PC-9 (cell line): ENCODE data around the gene NGF. TPM values are rescaled to one million over a fixed set of nuclear protein-coding genes. Genes with fewer than 3 reads are reported as not detected.

Experiments
- BruUV-seq: library from RNA; stranded (reverse); fragments of 400-500 nt; replicated peaks from 2 replicates; lab custom pipeline; 2021; lab: Mats Ljungman, UMichigan
- CTCF ChIA-PET: fragments of 300-600 bp; sonication (Branson Sonifier 250); formaldehyde crosslinking; loops from one replicate; lab custom pipeline; 2022; ENCODE audit warnings: antibody characterized with exemption; lab: Charles Lee
- POLR2A ChIA-PET: fragments of 300-600 bp; sonication (Branson Sonifier 250); formaldehyde crosslinking; loops from one replicate; lab custom pipeline; 2022; ENCODE audit warnings: antibody characterized with exemption; ENCODE audit not compliant: unreplicated experiment; lab: Charles Lee
- DNase-seq, 2 experiments: peaks; one replicate each; pipeline versions ENCODE4 v3.0.0 to v3.0.0-alpha.2; 2015 to 2022; ENCODE audit warnings: mixed read lengths in 1 of 2
- H2AFZ ChIP-seq: fragments of 200-600 bp; sonication (generic); 2 replicates; pipeline ENCODE4 v1.8.1; 2017; ENCODE audit warnings: antibody characterized with exemption
- H3F3A ChIP-seq: fragments of 200-600 bp; sonication (generic); 2 replicates; pipeline ENCODE4 v1.8.1; 2017; ENCODE audit warnings: antibody characterized with exemption, mild to moderate bottlenecking, low read depth; ENCODE audit not compliant: insufficient read depth
- H3K27ac ChIP-seq: fragments of 200-600 bp; sonication (generic); 2 replicates; pipeline ENCODE4 v1.6.1; 2016; ENCODE audit warnings: mixed run types
- H3K27me3 ChIP-seq: fragments of 200-600 bp; sonication (generic); 2 replicates; pipeline ENCODE4 v1.6.1; 2016; ENCODE audit warnings: low read depth, mixed run types; ENCODE audit not compliant: insufficient read depth
- H3K36me3 ChIP-seq: fragments of 200-600 bp; sonication (generic); 2 replicates; pipeline ENCODE4 v1.6.1; 2016; ENCODE audit warnings: low read depth, mixed run types
- H3K4me1 ChIP-seq: fragments of 200-600 bp; sonication (generic); replicated peaks from 2 replicates; pipeline ENCODE4 v1.6.1; 2016; ENCODE audit warnings: mixed run types; ENCODE audit not compliant: insufficient read depth
- H3K4me2 ChIP-seq: fragments of 200-600 bp; sonication (generic); 2 replicates; pipeline ENCODE4 v1.6.1; 2017; ENCODE audit warnings: mixed run types
- H3K4me3 ChIP-seq: fragments of 200-600 bp; sonication (generic); 2 replicates; pipeline ENCODE4 v1.6.1; 2016; ENCODE audit warnings: mixed run types
- H3K79me2 ChIP-seq: fragments of 200-600 bp; sonication (generic); 2 replicates; pipeline ENCODE4 v1.6.1; 2017; ENCODE audit warnings: low read depth, mixed run types
- H3K9me2 ChIP-seq: fragments of 200-600 bp; sonication (generic); 2 replicates; pipeline ENCODE4 v1.8.1; 2017; ENCODE audit warnings: mild to moderate bottlenecking; ENCODE audit not compliant: insufficient read depth
- H3K9me3 ChIP-seq: fragments of 200-600 bp; sonication (generic); 2 replicates; pipeline ENCODE4 v1.8.1; 2016; ENCODE audit warnings: low read depth; ENCODE audit not compliant: insufficient read depth
- H4K20me1 ChIP-seq: fragments of 200-600 bp; sonication (generic); 2 replicates; pipeline ENCODE4 v1.8.1; 2017; ENCODE audit not compliant: insufficient read depth
- EZH2 ChIP-seq: fragments of 200-600 bp; sonication (generic); IDR thresholded peaks from 2 replicates; pipeline ENCODE4 v1.8.0; 2017; ENCODE audit warnings: antibody characterized with exemption, low read depth
- intact Hi-C: fragments of 100-400 bp; cut with micrococcal nuclease; formaldehyde crosslinking; loops from one replicate; pipeline ENCODE4 v1.10.0; 2022; ENCODE audit not compliant: unreplicated experiment
- total RNA-seq: library from RNA; stranded (reverse); gene quantifications from 2 replicates; pipeline ENCODE4 v1.2.3, GENCODE V29; 2021
- TF ChIP-seq, protein P1 (sequence below): fragments of 200-600 bp; sonication (generic); conservative IDR thresholded peaks from 2 replicates; pipeline ENCODE4 v1.6.1; 2017; ENCODE audit warnings: mixed run types, antibody characterized with exemption, mild to moderate bottlenecking, moderate library complexity

Gene NGF
- total RNA-seq, 1 experiment from 2014 or later = 5.5 TPM

- H3K27me3 ChIP-seq = no peaks in the 10 kb centered on the region
- BruUV-seq = no TSS peak
- ChIA-PET CTCF (interaction anchor here (0.6 kb wide), 1 partner anchor 175 kb away, joined by 3 read pairs; no protein-coding TSS in a partner anchor), POLR2A (no interaction called here)
- no peaks in the 10 kb centered on the region; the same call in none of the 2 replicates for H3K9me3 ChIP-seq
- peak in 1 of 2 experiments; percentile 27 for DNase-seq
- H3K27ac ChIP-seq = no peak overlapping the region
- no peak overlapping the region for H3K4me3 ChIP-seq
- no peak overlapping the region for H3K4me2 ChIP-seq
- H3K4me1 ChIP-seq = no peaks in the 10 kb centered on the region
- no peaks in the 10 kb centered on the region for H3K79me2 ChIP-seq
- intact Hi-C loops = no loop called here
- H3F3A ChIP-seq = no peaks in the 10 kb centered on the region
- TF ChIP-seq, protein P1, sequence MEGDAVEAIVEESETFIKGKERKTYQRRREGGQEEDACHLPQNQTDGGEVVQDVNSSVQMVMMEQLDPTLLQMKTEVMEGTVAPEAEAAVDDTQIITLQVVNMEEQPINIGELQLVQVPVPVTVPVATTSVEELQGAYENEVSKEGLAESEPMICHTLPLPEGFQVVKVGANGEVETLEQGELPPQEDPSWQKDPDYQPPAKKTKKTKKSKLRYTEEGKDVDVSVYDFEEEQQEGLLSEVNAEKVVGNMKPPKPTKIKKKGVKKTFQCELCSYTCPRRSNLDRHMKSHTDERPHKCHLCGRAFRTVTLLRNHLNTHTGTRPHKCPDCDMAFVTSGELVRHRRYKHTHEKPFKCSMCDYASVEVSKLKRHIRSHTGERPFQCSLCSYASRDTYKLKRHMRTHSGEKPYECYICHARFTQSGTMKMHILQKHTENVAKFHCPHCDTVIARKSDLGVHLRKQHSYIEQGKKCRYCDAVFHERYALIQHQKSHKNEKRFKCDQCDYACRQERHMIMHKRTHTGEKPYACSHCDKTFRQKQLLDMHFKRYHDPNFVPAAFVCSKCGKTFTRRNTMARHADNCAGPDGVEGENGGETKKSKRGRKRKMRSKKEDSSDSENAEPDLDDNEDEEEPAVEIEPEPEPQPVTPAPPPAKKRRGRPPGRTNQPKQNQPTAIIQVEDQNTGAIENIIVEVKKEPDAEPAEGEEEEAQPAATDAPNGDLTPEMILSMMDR = no peak
- no peak for TF ChIP-seq EZH2
- no peak overlapping the region for H2AFZ ChIP-seq
- H3K9me2 ChIP-seq = no peaks in the 10 kb centered on the region
- H3K36me3 ChIP-seq = no peaks in the 10 kb centered on the region
- H4K20me1 ChIP-seq = no peaks in the 10 kb centered on the region
Measured at GRCh38 chr1:115365738-115366137, 27.7 kb upstream of the NGF start.

DNA sequence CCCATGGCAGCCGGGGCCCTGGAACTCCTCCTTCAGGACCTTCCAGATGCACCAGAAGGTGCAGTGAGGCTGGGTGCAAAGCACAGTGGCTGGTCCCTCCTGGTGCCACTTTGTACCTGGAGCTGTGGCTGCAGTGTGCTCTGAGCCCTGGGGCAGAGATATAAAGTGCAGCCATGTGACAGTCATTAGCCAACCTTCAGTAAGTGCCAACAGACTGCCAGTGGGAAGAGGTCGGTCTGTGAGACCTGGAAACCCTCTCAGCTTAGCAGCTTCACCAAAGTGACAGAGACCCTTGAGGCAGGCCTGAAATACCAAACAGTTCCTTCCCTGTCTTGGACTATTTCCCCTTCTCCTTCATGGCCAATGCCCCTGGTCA lies 26.7 kb upstream of the NGF start:
- Histone ChIP-seq H3K36me3 (no peaks in the 10 kb centered on the region), H2AFZ (no peak overlapping the region), H3K9me2 (no peaks in the 10 kb centered on the region), H3K27me3 (no peaks in the 10 kb centered on the region), H3K4me2 (no peak overlapping the region), H4K20me1 (no peaks in the 10 kb centered on the region), H3K9me3 (no peaks in the 10 kb centered on the region; the same call in none of the 2 replicates), H3K4me3 (no peak overlapping the region), H3K79me2 (no peaks in the 10 kb centered on the region), H3F3A (no peaks in the 10 kb centered on the region), H3K4me1 (no peaks in the 10 kb centered on the region), H3K27ac (no peak overlapping the region)
- peak in 1 of 2 experiments; percentile 31 for DNase-seq
- POLR2A ChIA-PET = no interaction called here
- CTCF ChIA-PET = no interaction called here
- BruUV-seq = no TSS peak
- intact Hi-C loops = no loop called here
- TF ChIP-seq, protein P1 = no peak
- TF ChIP-seq EZH2 = no peak

DNA sequence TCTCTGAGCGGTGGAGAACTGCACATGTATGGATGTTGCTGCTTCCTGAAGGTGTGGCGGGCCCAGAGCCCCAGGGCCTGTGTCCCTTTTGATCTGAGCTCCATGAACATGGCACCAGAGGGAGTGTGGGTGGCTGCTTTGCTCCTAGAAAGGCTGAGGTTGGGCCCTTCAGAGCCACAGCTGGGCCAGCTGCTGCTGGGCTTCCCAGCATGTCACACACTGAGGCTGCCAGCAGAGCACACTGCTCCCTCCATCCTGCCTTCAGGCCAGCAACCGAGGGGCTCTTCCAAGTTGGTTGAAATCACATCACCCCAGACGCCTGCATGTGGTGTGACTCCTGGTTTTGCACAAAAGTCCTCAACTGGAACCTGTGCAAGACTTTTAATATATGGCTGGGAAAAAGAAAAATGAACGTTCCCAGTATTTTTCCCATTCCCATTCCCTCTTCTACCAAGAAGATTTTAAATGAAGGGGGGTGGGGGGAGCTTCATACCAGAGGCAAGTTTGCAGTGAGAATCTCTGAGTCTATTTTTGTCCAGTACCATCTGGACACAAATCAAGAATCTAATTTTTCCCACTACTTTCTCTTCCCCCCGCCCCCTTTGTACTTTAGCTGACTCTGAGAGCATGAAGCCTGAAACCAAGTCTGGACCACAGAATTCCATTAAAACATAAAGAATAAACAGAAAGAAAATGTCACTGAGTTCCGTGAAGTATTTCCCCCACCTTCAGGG lies 26.2 kb upstream of the NGF start:
- CTCF ChIA-PET = no interaction called here
- H3K36me3 ChIP-seq = no peaks in the 10 kb centered on the region
- no peak overlapping the region for H3K4me2 ChIP-seq
- H3K9me3 ChIP-seq = no peaks in the 10 kb centered on the region; the same call in none of the 2 replicates
- peak in 1 of 2 experiments; percentile 10 for DNase-seq
- no TSS peak for BruUV-seq
- H3F3A ChIP-seq = no peaks in the 10 kb centered on the region
- no peaks in the 10 kb centered on the region for H3K27me3 ChIP-seq
- POLR2A ChIA-PET = interaction anchor here (0.6 kb wide), 1 partner anchor 120 kb away, joined by 4 read pairs; no protein-coding TSS in a partner anchor
- no peak overlapping the region for H3K27ac ChIP-seq
- TF ChIP-seq, protein P1 = no peak
- TF ChIP-seq EZH2 = no peak
- no peaks in the 10 kb centered on the region for H4K20me1 ChIP-seq
- H3K4me3 ChIP-seq = no peak overlapping the region
- H3K4me1 ChIP-seq = no peaks in the 10 kb centered on the region
- intact Hi-C loops = no loop called here
- H3K9me2 ChIP-seq = no peaks in the 10 kb centered on the region
- H3K79me2 ChIP-seq = no peaks in the 10 kb centered on the region
- H2AFZ ChIP-seq = no peak overlapping the region
